HG02885 (cell line): ENCODE results near the gene DAB2IP.

ENCODE experiments used
- ATAC-seq: cut with Tn5 transposase; IDR thresholded peaks from one replicate; pipeline ENCODE4 v1.9.1; 2021; ENCODE audit warnings: mild to moderate bottlenecking; ENCODE audit not compliant: unreplicated experiment, poor library complexity

DAB2IP gene

GRCh38 chr9:121717141-121717991, 65.9 kb downstream of the DAB2IP start:
- no peak for ATAC-seq

- ATAC-seq, result no peak
Observed at GRCh38 chr9:121718084-121718483, 66.7 kb downstream of the DAB2IP start.

GRCh38 chr9:121718501-121718900, 67.1 kb downstream of the DAB2IP start:
- no peak for ATAC-seq

GRCh38 chr9:121720311-121721057, 69.0 kb downstream of the DAB2IP start:
- no peak for ATAC-seq

- no peak for ATAC-seq
Observed at GRCh38 chr9:121721058-121721350, 69.6 kb downstream of the DAB2IP start.

- no peak for ATAC-seq
Observed at GRCh38 chr9:121721770-121722169, 70.3 kb downstream of the DAB2IP start.

- no peak for ATAC-seq
Observed at GRCh38 chr9:121725008-121725775, 73.8 kb downstream of the DAB2IP start.

- no peak for ATAC-seq
Observed at GRCh38 chr9:121727295-121728020, 76.0 kb downstream of the DAB2IP start.

- no peak for ATAC-seq
Observed at GRCh38 chr9:121728916-121729315, 77.5 kb downstream of the DAB2IP start.

GRCh38 chr9:121729769-121730562, 78.5 kb downstream of the DAB2IP start:
- ATAC-seq, result no peak

GRCh38 chr9:121731090-121731489, 79.7 kb downstream of the DAB2IP start:
- no peak for ATAC-seq

- ATAC-seq, result no peak
Observed at GRCh38 chr9:121731919-121732318, 80.5 kb downstream of the DAB2IP start.

GRCh38 chr9:121732389-121732788, 81.0 kb downstream of the DAB2IP start:
- no peak for ATAC-seq

GRCh38 chr9:121732886-121733285, 81.5 kb downstream of the DAB2IP start:
- no peak for ATAC-seq

GRCh38 chr9:121734465-121734864, 83.0 kb downstream of the DAB2IP start:
- ATAC-seq, result no peak

- ATAC-seq, result peak; percentile 56
Observed at GRCh38 chr9:121735065-121735792, 83.8 kb downstream of the DAB2IP start.

GRCh38 chr9:121735793-121736770, 84.6 kb downstream of the DAB2IP start:
- no peak for ATAC-seq

GRCh38 chr9:121736934-121737462, 85.6 kb downstream of the DAB2IP start:
- no peak for ATAC-seq
